Heart left ventricle (tissue), 13 donors: Measurements from ENCODE around the gene ARHGEF18.
A peak's percentile ranks its signal among the peaks of the same experiment; 100 is the strongest.

Source experiments
- POLR2A ChIP-seq, 2 donors: fragments of 450-650 bp; IDR thresholded peaks; one replicate each; pipeline ENCODE4 v1.6.1; 2017; ENCODE audit warnings: antibody characterized with exemption in 2 of 2, mild to moderate bottlenecking in 2 of 2, moderate library complexity in 2 of 2
- TF ChIP-seq, protein P1 (sequence below), 12 donors: fragments of 200-600 bp; sonication (generic) in 4 of 12; IDR thresholded peaks; one replicate each; pipeline versions ENCODE4 v1.5.0 to v1.8.0; 2018 to 2022; ENCODE audit warnings: antibody characterized with exemption in 12 of 12, mild to moderate bottlenecking in 5 of 12
- donor health status: ischemic (EF 13 %, LVEDD 7.1; RV severe dilation, severe dysfunction).
- donor health status: DM: no; HTN: yes; CAD: no.
- donor health status: DM: no; HTN: no; CAD: no.
- donor health status: ischemic (EF 25% LVEDD 6.9; RV normal size, moderate dysfunction).
- donor health status: ischemic (EF 25% LVEDD 5.7; RV mildly dilated, moderate dysfunction).
- donor health status: ischemic (EF 35%, LVEDD 5.7; RV mildly dilated, moderate dysfunction).
- donor health status: nonischemic (EF 11% LVEDD 7.7; RV severe dilation, severe dysfunction).
- donor health status: DM: yes; HTN: yes; CAD: no.
- donor health status: PGD.
- donor health status: ischemic (EF 29% LVEDD 5.4; RV normal size, mild dysfunction).
- donor health status: nonischemic (EF 23%, LVEDD 6.1; RV moderate dilation, normal function).

DNA sequence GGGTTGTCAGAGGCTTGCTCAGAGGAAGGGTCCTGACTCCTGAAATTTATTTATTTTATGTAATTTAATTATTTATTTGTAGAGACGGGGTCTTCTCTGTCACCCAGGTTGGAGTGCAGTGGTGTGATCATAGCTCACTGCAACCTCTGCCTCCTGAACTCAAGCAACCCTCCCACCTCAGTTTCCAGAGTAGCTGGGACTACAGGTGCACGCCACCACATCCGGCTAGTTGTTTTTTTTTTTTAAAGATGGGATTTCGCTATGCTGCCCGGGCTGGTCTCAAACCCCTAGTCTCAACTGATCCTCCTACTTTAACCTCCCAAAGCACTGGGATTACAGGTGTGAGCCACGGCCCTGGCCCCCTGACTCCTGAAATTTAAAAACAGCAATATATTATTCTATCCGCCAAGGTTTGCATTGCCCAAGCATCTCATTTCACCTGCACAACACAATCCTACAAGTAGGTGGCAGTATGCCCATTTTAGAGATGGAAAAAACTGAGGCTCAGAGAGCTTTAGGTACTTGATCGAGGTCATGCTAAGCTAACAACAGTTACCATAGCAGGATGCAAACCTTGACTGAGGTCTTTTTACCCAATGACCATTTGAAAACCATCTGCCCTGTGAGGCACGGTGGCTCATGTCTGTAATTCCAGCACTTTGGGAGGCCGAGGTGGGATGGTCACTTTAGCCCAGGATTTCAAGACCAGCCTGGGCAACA, 18.1 kb downstream of the ARHGEF18 start:
- TF ChIP-seq, protein P1, sequence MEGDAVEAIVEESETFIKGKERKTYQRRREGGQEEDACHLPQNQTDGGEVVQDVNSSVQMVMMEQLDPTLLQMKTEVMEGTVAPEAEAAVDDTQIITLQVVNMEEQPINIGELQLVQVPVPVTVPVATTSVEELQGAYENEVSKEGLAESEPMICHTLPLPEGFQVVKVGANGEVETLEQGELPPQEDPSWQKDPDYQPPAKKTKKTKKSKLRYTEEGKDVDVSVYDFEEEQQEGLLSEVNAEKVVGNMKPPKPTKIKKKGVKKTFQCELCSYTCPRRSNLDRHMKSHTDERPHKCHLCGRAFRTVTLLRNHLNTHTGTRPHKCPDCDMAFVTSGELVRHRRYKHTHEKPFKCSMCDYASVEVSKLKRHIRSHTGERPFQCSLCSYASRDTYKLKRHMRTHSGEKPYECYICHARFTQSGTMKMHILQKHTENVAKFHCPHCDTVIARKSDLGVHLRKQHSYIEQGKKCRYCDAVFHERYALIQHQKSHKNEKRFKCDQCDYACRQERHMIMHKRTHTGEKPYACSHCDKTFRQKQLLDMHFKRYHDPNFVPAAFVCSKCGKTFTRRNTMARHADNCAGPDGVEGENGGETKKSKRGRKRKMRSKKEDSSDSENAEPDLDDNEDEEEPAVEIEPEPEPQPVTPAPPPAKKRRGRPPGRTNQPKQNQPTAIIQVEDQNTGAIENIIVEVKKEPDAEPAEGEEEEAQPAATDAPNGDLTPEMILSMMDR (IDR thresholded peaks at IDR 0.05) = peak in 6 of 12 donors; percentile 14 to 33 (median 27)
- no peak for TF ChIP-seq POLR2A (IDR thresholded peaks at IDR 0.05)
